Endothelial cell (in vitro differentiated cells): ENCODE data around the gene MAS1. TPM values are rescaled to one million over a fixed set of nuclear protein-coding genes. Genes with fewer than 3 reads are reported as not detected.

ENCODE experiments used
- DNase-seq: peaks from one replicate; pipeline ENCODE4 v3.0.0; 2021; ENCODE audit warnings: low spot score
- H3K27ac Mint-ChIP-seq: one replicate; pipeline ENCODE4 v1.8.0; 2021; ENCODE audit warnings: mixed read lengths, inconsistent platforms; ENCODE audit not compliant: unreplicated experiment
- H3K27me3 Mint-ChIP-seq: one replicate; pipeline ENCODE4 v1.8.0; 2021; ENCODE audit warnings: mild to moderate bottlenecking, moderate library complexity, mixed read lengths, inconsistent platforms; ENCODE audit not compliant: unreplicated experiment
- H3K36me3 Mint-ChIP-seq: one replicate; pipeline ENCODE4 v1.8.0; 2021; ENCODE audit warnings: mild to moderate bottlenecking, low read depth, mixed read lengths, inconsistent platforms; ENCODE audit not compliant: unreplicated experiment
- H3K4me1 Mint-ChIP-seq: one replicate; pipeline ENCODE4 v1.8.0; 2021; ENCODE audit warnings: mild to moderate bottlenecking, mixed read lengths, inconsistent platforms; ENCODE audit not compliant: unreplicated experiment
- H3K4me3 Mint-ChIP-seq: one replicate; pipeline ENCODE4 v1.8.0; 2021; ENCODE audit warnings: mild to moderate bottlenecking, mixed read lengths, inconsistent platforms; ENCODE audit not compliant: unreplicated experiment
- H3K9me3 Mint-ChIP-seq: one replicate; pipeline ENCODE4 v1.8.0; 2021; ENCODE audit warnings: mixed read lengths, inconsistent platforms; ENCODE audit not compliant: unreplicated experiment
- total RNA-seq: library from RNA; stranded (reverse); fragmentation: NEBNext Ultra II Directional; extraction: Animal tissue kit (Norgen Biotek cat#: 25700); gene quantifications from one replicate; pipeline ENCODE4 v1.2.1, GENCODE V29; 2021; ENCODE audit not compliant: unreplicated experiment
- TF ChIP-seq, protein P1 (sequence below): fragments of 200-600 bp; sonication (generic); IDR thresholded peaks from one replicate; pipeline ENCODE4 v1.5.0; 2021; ENCODE audit warnings: antibody characterized with exemption; ENCODE audit not compliant: unreplicated experiment

The MAS1 gene
- total RNA-seq, 1 donor from 2014 or later: not detected

DNA sequence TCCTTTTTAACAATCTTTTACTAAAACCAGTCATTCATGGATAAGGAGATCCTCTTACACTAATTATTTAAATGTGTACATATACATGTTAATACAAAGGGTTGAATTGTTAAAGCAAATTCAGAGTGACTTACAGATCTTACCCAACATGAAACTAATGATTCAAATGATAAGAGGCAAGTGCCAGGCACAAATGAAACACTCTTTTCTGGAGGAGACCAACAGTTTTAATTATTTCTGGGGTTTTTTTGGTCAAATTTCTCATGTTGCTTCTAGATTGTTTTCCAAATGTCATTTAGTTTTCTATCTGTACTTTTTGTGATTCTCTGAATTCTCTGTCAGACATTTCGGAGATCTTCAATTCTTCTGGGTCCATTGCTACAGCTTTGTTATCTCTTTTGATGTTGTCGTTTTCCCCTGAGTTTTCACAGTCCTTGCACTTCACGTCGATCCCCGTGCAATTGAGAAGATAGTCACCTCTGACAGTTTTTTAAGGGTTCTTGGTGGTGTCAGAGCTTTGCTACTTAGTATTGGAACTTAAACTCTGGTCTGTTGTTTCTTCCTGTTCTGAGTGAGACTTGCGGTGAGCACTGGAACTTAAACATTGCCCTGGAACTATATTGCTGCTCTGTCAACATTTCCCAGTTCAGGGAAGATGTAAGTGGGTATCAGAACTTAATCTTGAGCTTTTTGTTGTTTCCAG, 23.2 kb downstream of the MAS1 start:
- TF ChIP-seq, protein P1, sequence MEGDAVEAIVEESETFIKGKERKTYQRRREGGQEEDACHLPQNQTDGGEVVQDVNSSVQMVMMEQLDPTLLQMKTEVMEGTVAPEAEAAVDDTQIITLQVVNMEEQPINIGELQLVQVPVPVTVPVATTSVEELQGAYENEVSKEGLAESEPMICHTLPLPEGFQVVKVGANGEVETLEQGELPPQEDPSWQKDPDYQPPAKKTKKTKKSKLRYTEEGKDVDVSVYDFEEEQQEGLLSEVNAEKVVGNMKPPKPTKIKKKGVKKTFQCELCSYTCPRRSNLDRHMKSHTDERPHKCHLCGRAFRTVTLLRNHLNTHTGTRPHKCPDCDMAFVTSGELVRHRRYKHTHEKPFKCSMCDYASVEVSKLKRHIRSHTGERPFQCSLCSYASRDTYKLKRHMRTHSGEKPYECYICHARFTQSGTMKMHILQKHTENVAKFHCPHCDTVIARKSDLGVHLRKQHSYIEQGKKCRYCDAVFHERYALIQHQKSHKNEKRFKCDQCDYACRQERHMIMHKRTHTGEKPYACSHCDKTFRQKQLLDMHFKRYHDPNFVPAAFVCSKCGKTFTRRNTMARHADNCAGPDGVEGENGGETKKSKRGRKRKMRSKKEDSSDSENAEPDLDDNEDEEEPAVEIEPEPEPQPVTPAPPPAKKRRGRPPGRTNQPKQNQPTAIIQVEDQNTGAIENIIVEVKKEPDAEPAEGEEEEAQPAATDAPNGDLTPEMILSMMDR: no peak
- Mint-ChIP-seq H3K4me1 (no peaks in the 10 kb centered on the region), H3K9me3 (no peaks in the 10 kb centered on the region), H3K36me3 (no peaks in the 10 kb centered on the region), H3K27ac (no peak overlapping the region), H3K4me3 (no peak overlapping the region), H3K27me3 (peaks cover 2% of the 10 kb centered on the region)
- DNase-seq: no peak

DNA sequence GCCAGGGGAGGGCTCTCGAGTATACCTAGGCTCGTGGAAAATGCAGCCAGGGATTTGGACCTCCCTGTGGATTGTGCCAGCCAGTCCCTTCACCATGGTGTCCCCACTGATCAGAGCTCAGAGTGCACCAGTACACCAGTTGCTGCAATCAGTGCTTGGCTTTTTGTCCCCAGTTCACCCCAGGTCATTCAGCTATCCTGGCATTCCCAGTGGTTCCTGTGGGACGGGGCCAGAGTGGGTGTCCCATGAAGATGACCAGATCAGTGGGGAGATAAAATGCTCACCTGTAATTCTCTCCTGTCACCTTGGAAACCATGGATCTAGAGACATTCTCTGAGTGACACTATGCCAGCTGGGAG, 23.8 kb downstream of the MAS1 start:
- no peaks in the 10 kb centered on the region for H3K36me3 Mint-ChIP-seq
- DNase-seq: no peak
- no peaks in the 10 kb centered on the region for H3K4me1 Mint-ChIP-seq
- TF ChIP-seq, protein P1: no peak
- H3K4me3 Mint-ChIP-seq: no peak overlapping the region
- H3K27me3 Mint-ChIP-seq: peaks cover 2% of the 10 kb centered on the region
- H3K9me3 Mint-ChIP-seq: no peaks in the 10 kb centered on the region
- H3K27ac Mint-ChIP-seq: no peak overlapping the region

DNA sequence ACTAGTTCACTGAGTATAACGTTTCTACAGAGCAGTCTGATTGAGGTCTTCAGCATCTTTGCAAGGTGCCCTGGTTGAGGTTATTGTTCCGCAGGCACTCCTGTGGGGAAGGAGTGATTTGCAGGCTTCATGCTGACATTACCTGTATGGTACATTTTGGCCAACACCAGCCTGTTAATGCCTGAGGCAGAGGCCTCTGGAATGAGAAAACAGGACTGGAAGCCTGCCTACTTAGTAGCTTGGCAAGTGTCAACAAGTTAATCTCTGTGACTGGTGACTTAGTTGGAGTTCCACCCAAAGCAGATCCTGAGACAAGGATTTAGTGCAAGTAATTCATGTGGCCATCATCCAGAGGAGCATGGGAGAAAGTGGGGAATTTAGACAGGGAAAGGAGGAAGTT, 24.6 kb downstream of the MAS1 start:
- no peak for DNase-seq
- no peaks in the 10 kb centered on the region for H3K4me1 Mint-ChIP-seq
- TF ChIP-seq, protein P1: no peak
- peaks cover 2% of the 10 kb centered on the region for H3K27me3 Mint-ChIP-seq
- H3K9me3 Mint-ChIP-seq: no peaks in the 10 kb centered on the region
- H3K4me3 Mint-ChIP-seq: no peak overlapping the region
- no peaks in the 10 kb centered on the region for H3K36me3 Mint-ChIP-seq
- H3K27ac Mint-ChIP-seq: no peak overlapping the region

DNA sequence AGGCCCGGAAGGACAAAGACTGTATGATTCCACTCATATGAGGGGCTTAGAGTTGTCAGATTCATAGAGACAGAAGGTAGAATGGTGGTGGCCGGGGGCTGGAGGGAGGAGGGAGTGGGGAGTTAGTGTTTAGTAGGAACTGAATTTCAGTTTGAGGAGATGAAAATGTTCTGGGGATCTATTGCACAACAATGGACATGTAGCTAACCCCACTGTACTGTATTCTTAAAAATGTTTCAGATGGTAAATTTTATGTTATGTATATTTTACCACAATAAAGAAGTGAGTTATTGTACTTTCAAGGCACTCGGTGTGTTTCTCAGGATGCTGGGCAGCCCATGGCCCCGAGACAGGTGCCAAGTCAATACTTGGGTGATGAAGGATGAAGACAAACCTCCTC, 25.4 kb downstream of the MAS1 start:
- Mint-ChIP-seq H3K27ac (no peak overlapping the region), H3K9me3 (no peaks in the 10 kb centered on the region), H3K27me3 (no peaks in the 10 kb centered on the region), H3K4me1 (no peaks in the 10 kb centered on the region), H3K36me3 (no peaks in the 10 kb centered on the region), H3K4me3 (no peak overlapping the region)
- TF ChIP-seq, protein P1: no peak
- no peak for DNase-seq

DNA sequence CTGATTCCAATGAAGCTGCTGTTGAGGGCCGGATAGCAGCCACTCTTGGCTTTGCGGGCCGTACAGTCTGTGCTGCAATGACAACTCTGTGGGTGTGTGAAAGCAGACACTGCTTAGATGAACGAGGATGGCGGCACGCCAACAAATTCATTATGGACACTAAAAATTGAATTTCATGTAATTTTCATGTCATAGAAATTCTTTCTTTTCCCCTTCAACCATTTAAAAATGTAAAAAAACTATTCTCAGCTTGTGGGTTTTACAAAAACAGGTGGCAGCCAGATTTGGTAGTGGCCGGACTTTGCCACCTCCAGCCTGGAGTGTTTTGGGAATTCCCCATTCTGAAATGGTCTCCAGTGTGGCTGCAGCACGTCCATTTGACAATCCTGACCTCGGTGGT, 26.0 kb downstream of the MAS1 start:
- Mint-ChIP-seq H3K4me3 (no peak overlapping the region), H3K4me1 (no peaks in the 10 kb centered on the region), H3K9me3 (no peaks in the 10 kb centered on the region)

More for the DNA sequence above, 26.0 kb downstream of the MAS1 start:
- TF ChIP-seq, protein P1: no peak
- Mint-ChIP-seq H3K36me3 (no peaks in the 10 kb centered on the region), H3K27me3 (no peaks in the 10 kb centered on the region), H3K27ac (no peak overlapping the region)
- no peak for DNase-seq
